K562 (cell line): ENCODE measurements around the gene LTBP2. TPM values are rescaled to one million over a fixed set of nuclear protein-coding genes. Genes with fewer than 3 reads are reported as not detected.

Source experiments
- ATAC-seq: fragments of 200-7000 bp; cut with Tn5 transposase; 3 replicates; pipeline ENCODE4 v1.9.1; 2020; ENCODE audit warnings: moderate library complexity
- BruUV-seq: library from RNA; stranded (reverse); fragments of 400-500 nt; replicated peaks from 2 replicates; lab custom pipeline; 2021; lab: Mats Ljungman, UMichigan
- CTCF ChIA-PET: fragments of 300-600 bp; formaldehyde crosslinking; extraction: SDS; loops from one replicate; lab custom pipeline; 2021; ENCODE audit warnings: low intra/inter-chr PET ratio; lab: Yijun Ruan, JAX
- POLR2A ChIA-PET: fragments of 300-600, 350-650 bp; sonication (Branson Sonifier 250); formaldehyde crosslinking; extraction: SDS; loops from one replicate; lab custom pipeline; 2021; ENCODE audit warnings: antibody characterized with exemption, inconsistent platforms; lab: Yijun Ruan, JAX
- DNase-seq, 4 experiments: peaks; one replicate each; pipeline versions ENCODE4 v3.0.0 to v3.0.0-alpha.2; 2011 to 2018; ENCODE audit warnings: low spot score in 3 of 4, mixed read lengths in 3 of 4; ENCODE audit errors: extremely low read depth in 1 of 4
- FAIRE-seq: peaks from 2 replicates; lab custom pipeline; 2011; peaks lifted over from hg19 to GRCh38; lab: Jason Lieb, UNC
- H2AFZ ChIP-seq: 2 replicates; pipeline ENCODE4 v1.6.0; 2011; ENCODE audit warnings: low read depth, low read length, control low read depth, inconsistent platforms
- H3K27ac ChIP-seq: fragments of 200-600 bp; 3 replicates; pipeline ENCODE4 v1.8.0; 2011; ENCODE audit warnings: low read depth, mild to moderate bottlenecking, control low read depth, inconsistent platforms, low read length, moderate library complexity, mixed read lengths; ENCODE audit errors: extremely low read depth
- H3K27me3 ChIP-seq, 2 experiments: fragments of 300-600 bp in 1 of 2; 2 replicates in 1 of 2; 3 replicates in 1 of 2; pipeline versions ENCODE4 v1.6.0 to v1.8.0; 2011; ENCODE audit warnings: inconsistent platforms in 2 of 2, low read length in 2 of 2, mild to moderate bottlenecking in 1 of 2, mixed read lengths in 1 of 2, moderate library complexity in 1 of 2; ENCODE audit not compliant: control insufficient read depth in 2 of 2, insufficient read depth in 2 of 2
- H3K36me3 ChIP-seq: fragments of 300-600 bp; 3 replicates; pipeline ENCODE4 v1.8.0; 2011; ENCODE audit warnings: mild to moderate bottlenecking, low read length, inconsistent platforms; ENCODE audit not compliant: control insufficient read depth, insufficient read depth
- H3K4me1 ChIP-seq, 2 experiments: fragments of 200-600 bp in 1 of 2; replicated peaks in 1 of 2; 2 replicates in 1 of 2; 3 replicates in 1 of 2; pipeline versions ENCODE4 v1.5.1 to v1.8.0; 2011; ENCODE audit warnings: inconsistent platforms in 2 of 2, low read length in 2 of 2, mild to moderate bottlenecking in 1 of 2, mixed read lengths in 1 of 2, moderate library complexity in 1 of 2; ENCODE audit not compliant: control insufficient read depth in 2 of 2, insufficient read depth in 2 of 2
- H3K4me2 ChIP-seq: 2 replicates; pipeline ENCODE4 v1.6.1; 2011; ENCODE audit warnings: low read length, control low read depth, inconsistent platforms, mixed read lengths; ENCODE audit not compliant: insufficient read depth
- H3K4me3 ChIP-seq: fragments of 200-600 bp; sonication (generic), shearing (Covaris generic); 2 replicates; pipeline ENCODE4 v1.5.1; 2016; ENCODE audit warnings: control low read depth, inconsistent platforms
- H3K79me2 ChIP-seq: fragments of 200-600 bp; 3 replicates; pipeline ENCODE4 v1.8.0; 2011; ENCODE audit warnings: low read length, inconsistent platforms; ENCODE audit not compliant: control insufficient read depth, insufficient read depth
- H3K9ac ChIP-seq, 2 experiments: 2 replicates each; pipeline versions ENCODE4 v1.6.0 to v1.6.1; 2011; ENCODE audit warnings: low read depth in 2 of 2, low read length in 2 of 2, control low read depth in 1 of 2, inconsistent platforms in 1 of 2, mild to moderate bottlenecking in 1 of 2, mixed read lengths in 1 of 2; ENCODE audit not compliant: insufficient read depth in 1 of 2
- H3K9me1 ChIP-seq: one replicate; pipeline ENCODE4 v1.6.0; 2011; ENCODE audit warnings: inconsistent platforms, mild to moderate bottlenecking, low read length, moderate library complexity; ENCODE audit not compliant: control insufficient read depth, insufficient read depth
- H3K9me3 ChIP-seq: replicated peaks from 2 replicates; pipeline ENCODE4 v1.5.1; 2011; ENCODE audit warnings: low read depth, low read length, inconsistent platforms; ENCODE audit not compliant: control insufficient read depth, insufficient read depth
- H4K20me1 ChIP-seq: replicated peaks from 2 replicates; pipeline ENCODE4 v1.6.1; 2011; ENCODE audit warnings: low read length, inconsistent platforms, mixed read lengths; ENCODE audit not compliant: control insufficient read depth, insufficient read depth
- FOXK2 ChIP-seq, 2 experiments: fragments of 450-650 bp; IDR thresholded peaks in 1 of 2; conservative IDR thresholded peaks in 1 of 2; 2 replicates each; pipeline ENCODE4 v1.6.1; 2016; ENCODE audit warnings: low read depth in 2 of 2, mild to moderate bottlenecking in 1 of 2
- ILK ChIP-seq: fragments of 450-650 bp; IDR thresholded peaks from 2 replicates; pipeline ENCODE4 v1.6.1; 2016; ENCODE audit warnings: missing genetic modification characterization, low read depth, mild to moderate bottlenecking, missing compliant biosample characterization, moderate library complexity, borderline replicate concordance
- KLF6 ChIP-seq: fragments of 250-450 bp; sonication (Bioruptor Pico); IDR thresholded peaks from 2 replicates; pipeline ENCODE4 v1.4.0; 2020; ENCODE audit warnings: mild to moderate bottlenecking, moderate library complexity, borderline replicate concordance
- MBD2 ChIP-seq: sonication (generic); IDR thresholded peaks from 2 replicates; pipeline ENCODE4 v1.6.1; 2016; ENCODE audit warnings: low read depth, borderline replicate concordance
- NFE2L1 ChIP-seq: fragments of 450-650 bp; IDR thresholded peaks from 2 replicates; pipeline ENCODE4 v1.6.1; 2016; ENCODE audit warnings: missing genetic modification characterization, low read depth, mild to moderate bottlenecking, missing compliant biosample characterization, moderate library complexity, borderline replicate concordance
- TAF1 ChIP-seq: IDR thresholded peaks from 2 replicates; pipeline ENCODE4 v1.6.1; 2011; ENCODE audit warnings: mild to moderate bottlenecking, low read length, moderate library complexity; ENCODE audit not compliant: insufficient read depth, control insufficient read depth, severe bottlenecking; ENCODE audit errors: extremely low read depth
- ZFP30 ChIP-seq: fragments of 250-450 bp; sonication (Bioruptor Pico); IDR thresholded peaks from 2 replicates; pipeline ENCODE4 v1.8.0; 2022; ENCODE audit warnings: moderate library complexity, mild to moderate bottlenecking, inconsistent platforms, borderline replicate concordance
- ZNF12 ChIP-seq: sonication (generic); formaldehyde crosslinking; IDR thresholded peaks from 2 replicates; pipeline ENCODE4 v1.4.0; 2020; ENCODE audit warnings: mild to moderate bottlenecking, missing genetic modification reagents
- WGBS: fragments of 100-300 bp; shearing (Covaris generic); methylation state at CpG from one replicate; pipeline ENCODE4 v1.1.6; 2016; ENCODE audit warnings: low coverage, mixed read lengths; ENCODE audit not compliant: insufficient coverage; ENCODE audit errors: missing lambda C conversion rate; 5-methylcytosine and 5-hydroxymethylcytosine counted together
- in situ Hi-C: fragments of 300-500 bp; cut with MboI; formaldehyde crosslinking; loops from 4 replicates; pipeline ENCODE4 v1.15.0; 2018; ENCODE audit warnings: inconsistent platforms, mixed read lengths
- intact Hi-C: fragments of 100-400 bp; cut with micrococcal nuclease; formaldehyde crosslinking; loops from 2 replicates; pipeline ENCODE4 v1.14.2; 2022
- polyA plus RNA-seq, 8 experiments: library from polyadenylated mRNA; depleted of rRNA in 4 of 8; stranded (reverse) in 5 of 8; unstranded in 3 of 8; fragments of >200 nt; fragmentation: Nextera tagmentation in 2 of 8; fragmentation: Illumina TruSeq in 1 of 8; extraction: Ambion mirVana in 2 of 8; extraction: Trizol in 1 of 8; gene quantifications; 2 replicates each; pipeline versions ENCODE4 v1.2.1 to v1.2.3, GENCODE V29; 2011 to 2014; ENCODE audit warnings: inconsistent platforms in 1 of 8, missing spikeins in 1 of 8
- total RNA-seq, 7 experiments: library from RNA; depleted of rRNA in 6 of 7; stranded (reverse); fragments of >200 nt in 6 of 7; fragmentation: Illumina TruSeq in 2 of 7; extraction: Trizol in 2 of 7; gene quantifications; 2 replicates each; pipeline versions ENCODE4 v1.2.1 to v1.2.3, GENCODE V29; 2011 to 2021; ENCODE audit warnings: low replicate concordance in 1 of 7
- TF ChIP-seq, protein P1 (sequence below): sonication (generic); formaldehyde crosslinking; IDR thresholded peaks from 2 replicates; pipeline ENCODE4 v1.8.0; 2022; ENCODE audit warnings: missing genetic modification reagents, mild to moderate bottlenecking, moderate library complexity, borderline replicate concordance

Gene LTBP2
- total and polyA plus RNA-seq, 9 of the 15 experiments (the other 6 are each of a cell fraction or from before 2014, with no cell fraction given): under 0.01 to 0.18 (median 0.03) TPM; not detected in 3

DNA sequence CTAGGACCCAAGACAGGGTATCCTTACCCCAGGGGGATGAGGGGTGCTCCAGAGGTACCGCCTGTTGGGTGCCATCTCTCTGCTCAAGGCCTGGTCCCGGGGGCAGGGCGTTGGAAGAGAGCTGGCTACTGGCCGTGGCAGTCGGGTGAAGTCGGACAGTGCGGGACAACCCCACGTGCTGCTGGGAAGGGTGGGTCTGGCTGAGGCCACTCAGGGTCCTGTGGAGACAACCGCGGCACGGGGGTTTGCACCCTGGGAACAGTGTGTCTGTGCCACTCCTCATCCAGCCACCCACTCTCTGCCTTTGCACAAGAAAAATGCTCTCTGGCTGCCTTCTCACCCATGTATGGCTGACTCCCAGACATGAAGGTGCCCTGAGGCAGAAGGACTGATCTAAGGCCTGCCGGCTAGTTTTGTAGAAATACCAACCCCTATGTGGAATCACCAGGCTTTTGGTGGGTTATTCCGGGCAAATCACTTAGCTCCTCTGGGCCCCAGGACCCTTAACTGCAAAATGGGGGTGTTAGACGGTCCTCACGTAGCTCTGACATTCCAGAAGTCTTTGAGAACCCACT, 56.5 kb downstream of the LTBP2 start:
- POLR2A ChIA-PET: no interaction called here

GRCh38 chr14:74554742-74555362, 57.2 kb downstream of the LTBP2 start:
- intact Hi-C loops (no loop called here), in situ Hi-C loops (no loop called here)
- Histone ChIP-seq H3K4me2 (no peak overlapping the region), H3K36me3 (no peaks in the 10 kb centered on the region), H2AFZ (no peak overlapping the region), H3K27me3 (peaks cover 16 to 51% of the 10 kb centered on the region in 2 experiments; a peak in 4 of 5 replicates), H3K27ac (no peak overlapping the region), H3K9ac (no peak overlapping the region), H3K4me1 (no peaks in the 10 kb centered on the region), H3K9me3 (no peaks in the 10 kb centered on the region), H3K4me3 (no peak overlapping the region), H3K9me1 (no peaks in the 10 kb centered on the region), H3K79me2 (no peaks in the 10 kb centered on the region), H4K20me1 (no peaks in the 10 kb centered on the region)
- FAIRE-seq (no peak), ATAC-seq (no peak), DNase-seq (no peak)
- 14% methylated on average over 4 of the region's 8 CpGs for WGBS
- BruUV-seq: no TSS peak
- TF ChIP-seq, protein P1, sequence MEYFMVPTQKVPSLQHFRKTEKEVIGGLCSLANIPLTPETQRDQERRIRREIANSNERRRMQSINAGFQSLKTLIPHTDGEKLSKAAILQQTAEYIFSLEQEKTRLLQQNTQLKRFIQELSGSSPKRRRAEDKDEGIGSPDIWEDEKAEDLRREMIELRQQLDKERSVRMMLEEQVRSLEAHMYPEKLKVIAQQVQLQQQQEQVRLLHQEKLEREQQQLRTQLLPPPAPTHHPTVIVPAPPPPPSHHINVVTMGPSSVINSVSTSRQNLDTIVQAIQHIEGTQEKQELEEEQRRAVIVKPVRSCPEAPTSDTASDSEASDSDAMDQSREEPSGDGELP (CRISPR knock-in tag): no peak
- TF ChIP-seq TAF1: no peak
- TF ChIP-seq ZNF12 (CRISPR knock-in tag): no peak
- CTCF ChIA-PET: no interaction called here
- POLR2A ChIA-PET: no interaction called here

More for the DNA sequence above, 56.5 kb downstream of the LTBP2 start:
- no TSS peak for BruUV-seq
- Histone ChIP-seq H4K20me1 (no peaks in the 10 kb centered on the region), H3K27ac (no peak overlapping the region), H3K4me2 (no peak overlapping the region), H3K27me3 (peaks cover 16 to 50% of the 10 kb centered on the region in 2 experiments; a peak in 4 of 5 replicates), H3K9me3 (no peaks in the 10 kb centered on the region), H2AFZ (no peak overlapping the region), H3K4me1 (no peaks in the 10 kb centered on the region), H3K9me1 (no peaks in the 10 kb centered on the region), H3K79me2 (no peaks in the 10 kb centered on the region), H3K4me3 (no peak overlapping the region), H3K36me3 (no peaks in the 10 kb centered on the region), H3K9ac (no peak overlapping the region)
- DNase-seq (no peak), FAIRE-seq (no peak), ATAC-seq (no peak)
- in situ Hi-C loops (no loop called here), intact Hi-C loops (no loop called here)
- CTCF ChIA-PET: no interaction called here
- WGBS: 3% methylated on average over 14 of the region's 15 CpGs
- TF ChIP-seq MBD2: no peak
- no peak for TF ChIP-seq ILK
- TF ChIP-seq ZFP30 (CRISPR knock-in tag): no peak
- no peak for TF ChIP-seq KLF6 (CRISPR knock-in tag)
- no peak for TF ChIP-seq FOXK2 (conservative IDR thresholded peaks at IDR 0.05 in 1 of 2, IDR thresholded peaks at IDR 0.05 in 1 of 2; ENCODE audit: low read depth in 2 of 2)
- no peak for TF ChIP-seq NFE2L1
